NCI-H187 (cell line): Measurements from ENCODE around the gene CD177.
"Not testable (repeated sequence)": the region's sequence is repeated elsewhere in the genome, so short reads cannot be mapped to it uniquely, and the experiment has no call there.

Experiments
- DNase-seq, 2 experiments: peaks; one replicate each; lab custom pipeline; 2025; lab: John Stamatoyannopoulos, UW

CD177 gene

DNA sequence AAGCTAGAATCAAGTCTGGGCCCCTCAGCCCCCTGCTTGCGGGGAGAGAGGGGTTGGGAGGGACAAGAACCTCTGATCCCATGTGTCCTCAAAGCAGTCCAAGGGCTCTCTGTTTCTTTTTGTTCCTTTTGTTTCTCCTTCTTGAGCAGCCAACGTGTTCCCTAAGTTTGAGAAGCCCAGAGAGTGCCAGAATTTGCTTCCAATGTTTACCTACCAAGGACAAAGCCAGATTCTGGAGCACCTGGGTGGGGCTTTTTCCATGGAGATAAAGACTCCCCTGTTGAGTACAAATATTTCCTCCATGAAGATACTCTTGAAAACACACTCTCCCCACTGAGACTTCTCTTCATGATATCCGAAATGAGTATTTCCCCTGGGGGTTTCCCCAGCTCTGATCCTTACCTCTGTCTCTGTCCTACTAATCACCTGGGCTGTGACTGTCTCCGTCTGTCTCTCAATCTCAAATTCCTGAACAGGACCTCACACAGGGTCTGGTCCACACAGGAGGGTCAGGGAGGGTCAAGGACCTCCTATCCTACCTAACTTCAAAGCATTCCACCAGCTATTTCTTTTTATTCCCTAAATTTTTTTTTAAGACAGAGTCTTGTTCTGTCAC is 27.4 kb downstream of the CD177 start:
- no peak for DNase-seq

DNA sequence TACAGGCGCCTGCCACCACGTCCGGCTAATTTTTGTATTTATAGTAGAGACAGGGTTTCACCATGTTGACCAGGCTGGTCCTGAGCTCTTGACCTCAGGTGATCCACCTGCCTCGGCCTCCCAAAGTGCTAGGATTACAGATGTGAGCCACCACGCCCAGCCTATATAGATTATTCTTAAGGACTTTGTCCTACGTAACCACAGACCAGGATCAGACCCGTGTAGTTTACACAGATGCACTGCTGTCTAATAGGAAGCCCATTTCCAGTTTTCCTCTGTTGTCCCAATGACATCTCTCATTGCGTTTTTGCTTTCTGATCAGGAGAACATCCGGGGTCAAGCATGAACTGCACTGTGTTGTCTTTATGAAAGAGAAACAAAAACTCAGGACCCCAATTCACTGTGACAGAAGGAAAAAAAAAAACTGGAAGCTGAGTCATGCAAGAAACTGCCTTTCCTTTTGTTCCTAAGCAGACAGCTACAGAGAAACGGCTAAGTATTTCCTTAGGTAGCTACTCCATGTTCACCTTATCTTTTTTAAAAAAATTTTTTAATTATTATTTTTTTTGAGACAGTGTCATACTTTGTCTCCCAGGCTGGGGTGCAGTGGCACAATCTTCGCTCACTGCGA is 29.2 kb downstream of the CD177 start:
- not testable (repeated sequence) for DNase-seq

DNA sequence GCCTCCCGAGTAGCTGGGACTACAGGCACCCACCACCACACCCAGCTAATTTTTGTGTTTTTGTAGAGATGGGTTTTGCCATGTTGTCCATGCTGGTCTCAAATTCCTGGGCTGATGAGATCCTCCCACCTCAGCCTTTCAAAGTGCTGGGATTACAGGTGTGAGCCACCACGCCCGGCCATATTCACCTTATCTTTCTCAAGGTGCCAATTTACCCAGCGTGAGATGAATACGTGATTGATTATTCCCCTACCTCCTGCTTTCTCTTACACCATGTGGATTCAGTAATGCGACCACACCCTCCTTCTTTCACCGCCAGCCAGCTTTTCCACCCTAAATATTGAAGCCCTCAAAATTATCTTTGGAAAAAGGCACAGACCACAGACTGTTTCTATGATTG is 29.8 kb downstream of the CD177 start:
- DNase-seq = not testable (repeated sequence)

DNA sequence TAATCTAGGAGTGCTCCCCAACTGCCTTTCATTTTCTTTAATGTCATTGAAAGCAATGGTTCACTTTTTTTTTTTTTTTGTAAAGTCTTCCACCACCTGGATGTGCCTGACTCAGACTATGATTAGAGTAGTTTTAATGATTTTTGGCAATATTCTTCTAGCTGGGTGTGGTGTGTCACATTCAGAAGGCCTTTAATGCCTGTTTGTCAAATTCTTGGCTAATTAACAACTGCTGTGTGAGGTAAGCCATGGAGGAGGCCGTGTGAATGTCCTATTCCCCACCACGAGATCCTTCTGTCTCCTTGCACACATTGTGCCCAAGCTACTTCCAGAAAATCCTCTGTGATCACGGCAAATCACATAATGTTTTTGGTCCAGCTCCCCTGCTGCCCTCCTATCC is 30.3 kb downstream of the CD177 start:
- not testable (repeated sequence) for DNase-seq

DNA sequence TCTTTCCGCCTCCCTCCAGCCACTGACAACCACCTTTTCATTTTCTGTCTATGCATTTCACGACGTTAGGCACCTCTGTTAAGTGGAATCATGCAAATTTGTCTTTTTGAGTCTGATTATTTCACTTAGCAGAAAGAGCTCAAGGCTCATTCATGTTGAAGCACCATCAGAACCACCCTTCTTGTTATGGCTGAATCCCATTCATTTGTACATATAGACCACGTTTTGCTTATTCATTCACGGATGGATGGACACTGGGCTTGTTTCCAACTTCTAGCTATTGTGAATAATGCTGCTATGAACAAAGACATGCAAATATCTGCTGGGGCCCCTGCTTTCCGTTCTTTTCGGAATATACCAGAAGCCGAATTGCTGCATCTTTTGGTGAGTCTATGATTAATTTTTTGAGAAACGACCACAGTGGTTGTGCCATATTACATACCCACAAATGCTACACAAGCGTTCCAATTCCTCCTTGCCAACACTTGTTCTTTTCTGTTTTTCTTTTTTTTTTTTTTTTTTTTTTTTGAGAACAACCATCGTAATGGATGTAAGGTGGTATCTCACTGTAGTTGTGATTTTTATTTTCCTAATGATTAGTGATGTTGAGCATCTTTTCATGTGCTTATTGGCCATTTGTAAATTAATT is 37.5 kb downstream of the CD177 start:
- DNase-seq = peak in 1 of 2 experiments; percentile 13

DNA sequence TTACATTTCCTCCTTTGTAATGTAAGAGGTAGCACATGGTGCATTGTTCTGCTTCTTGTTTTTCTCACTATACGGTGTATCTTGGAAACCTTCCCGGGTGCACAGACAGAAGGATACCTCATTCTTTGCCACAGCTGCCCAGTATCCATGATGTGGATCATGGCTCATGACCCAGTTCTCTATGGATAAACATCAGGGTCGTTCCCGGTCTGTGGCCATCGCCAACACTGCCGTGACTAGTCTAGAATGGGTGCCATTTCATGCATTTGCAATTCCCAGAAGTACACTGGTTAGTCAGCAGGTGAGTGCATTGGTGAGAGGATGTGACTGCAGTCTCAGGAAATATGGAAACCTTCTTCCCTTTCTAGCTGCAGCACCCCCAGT is 38.1 kb downstream of the CD177 start:
- not testable (repeated sequence) for DNase-seq

DNA sequence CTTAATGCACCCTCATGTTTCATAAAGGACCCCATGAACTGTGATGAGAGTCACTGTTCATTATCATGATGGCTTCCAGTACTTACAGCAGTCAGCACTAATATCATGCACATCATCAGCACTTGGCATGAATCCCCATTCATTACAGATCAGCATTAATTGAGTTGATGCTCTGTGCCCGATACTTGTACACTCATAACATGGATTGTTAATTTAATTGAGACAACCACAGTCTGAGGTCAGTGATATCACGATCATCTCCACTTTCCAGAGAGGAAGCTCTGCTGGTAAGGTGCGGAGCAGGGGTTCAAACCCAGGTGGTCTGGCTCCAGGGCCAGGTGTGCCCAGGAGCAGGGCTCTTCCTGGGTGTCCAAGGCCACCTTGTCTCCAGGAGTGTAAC is 40.0 kb downstream of the CD177 start:
- DNase-seq = not testable (repeated sequence)

DNA sequence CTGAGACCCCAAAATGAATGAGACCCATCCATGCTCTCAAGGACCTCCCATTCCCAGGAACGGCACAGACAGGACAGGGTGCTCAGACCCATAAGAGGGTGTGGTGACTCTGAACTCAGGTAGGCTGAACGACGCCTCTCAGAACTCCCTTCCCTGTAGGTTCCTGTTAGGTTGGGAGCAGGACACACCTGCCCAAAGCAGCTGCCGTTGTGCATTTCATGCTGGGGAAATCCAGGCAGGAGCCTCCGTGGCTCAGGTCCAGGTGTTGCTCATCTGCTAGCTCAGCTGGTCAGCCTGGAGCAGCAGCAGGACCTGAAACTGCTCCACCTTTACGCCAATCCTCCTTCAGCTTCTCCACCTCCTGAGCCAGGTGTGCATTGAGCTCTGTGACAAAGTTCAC is 42.1 kb downstream of the CD177 start:
- DNase-seq = no peak

DNA sequence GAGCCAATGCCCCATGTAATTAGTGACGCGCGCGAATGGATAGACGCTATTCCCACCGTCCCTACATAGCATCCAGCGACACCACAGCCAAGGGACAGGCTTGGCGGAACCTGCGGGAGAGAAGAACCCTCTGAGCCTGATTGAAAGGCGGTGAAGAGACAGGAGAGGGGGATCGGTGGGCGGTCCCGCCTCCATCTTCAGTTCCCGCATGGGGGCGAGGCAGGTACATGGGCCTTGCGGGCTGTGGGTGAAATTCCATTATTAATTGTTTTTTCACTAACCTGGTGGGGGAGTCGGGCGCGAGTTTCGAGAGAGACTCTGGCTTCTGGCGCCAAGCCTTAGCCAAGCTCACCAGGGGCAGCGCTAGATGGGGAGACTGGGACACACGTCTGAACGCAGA is 52.8 kb downstream of the CD177 start:
- DNase-seq = no peak

DNA sequence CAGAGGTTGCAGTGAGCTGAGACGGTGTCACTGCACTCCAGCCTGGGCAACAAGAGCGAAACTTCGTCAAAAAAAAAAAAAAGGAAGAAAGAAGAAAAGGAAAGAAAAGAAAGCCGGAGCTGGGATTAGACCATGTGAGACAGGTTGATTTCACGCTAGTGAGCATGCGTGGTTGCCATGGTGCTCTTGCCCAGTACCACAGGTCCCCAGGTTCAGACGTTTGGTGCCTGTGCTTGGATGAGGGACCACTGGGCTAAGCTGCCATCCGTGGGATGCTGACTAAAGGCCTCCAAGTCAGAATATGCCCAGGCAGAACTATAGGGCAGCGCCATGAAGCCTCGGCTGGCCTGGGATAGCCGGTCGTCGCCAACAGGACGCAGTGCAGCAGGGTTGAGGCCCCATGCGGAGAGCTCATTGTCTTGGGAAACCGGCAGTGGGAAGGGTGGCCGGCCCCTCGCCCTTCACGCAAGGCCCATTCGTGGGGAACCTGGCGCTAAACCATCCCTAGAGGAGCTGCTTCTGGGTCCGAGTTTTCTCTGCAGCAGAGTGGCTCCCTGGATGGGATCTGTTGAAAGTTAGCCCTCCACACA is 54.0 kb downstream of the CD177 start:
- DNase-seq = no peak

DNA sequence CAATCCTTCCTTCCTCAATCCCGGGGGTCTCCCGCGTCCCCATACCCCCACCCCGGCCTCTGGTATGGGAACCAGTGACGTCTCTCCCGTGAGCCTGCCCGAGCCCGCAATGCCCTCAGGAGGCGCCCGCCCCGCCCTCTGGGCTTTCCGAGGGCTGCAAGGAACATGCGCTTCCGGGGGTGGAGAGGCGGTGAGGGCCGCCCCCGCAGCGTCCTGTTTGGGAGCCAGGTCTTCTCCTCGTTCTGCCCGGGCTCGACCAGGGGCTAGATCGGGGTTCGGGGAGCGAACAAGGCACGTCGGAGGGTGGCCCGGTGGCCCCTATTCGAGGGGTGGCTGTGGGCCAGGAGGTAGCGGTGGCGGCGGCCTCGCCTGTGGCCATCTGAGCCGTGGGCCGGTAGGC is 54.6 kb downstream of the CD177 start:
- DNase-seq = no peak

DNA sequence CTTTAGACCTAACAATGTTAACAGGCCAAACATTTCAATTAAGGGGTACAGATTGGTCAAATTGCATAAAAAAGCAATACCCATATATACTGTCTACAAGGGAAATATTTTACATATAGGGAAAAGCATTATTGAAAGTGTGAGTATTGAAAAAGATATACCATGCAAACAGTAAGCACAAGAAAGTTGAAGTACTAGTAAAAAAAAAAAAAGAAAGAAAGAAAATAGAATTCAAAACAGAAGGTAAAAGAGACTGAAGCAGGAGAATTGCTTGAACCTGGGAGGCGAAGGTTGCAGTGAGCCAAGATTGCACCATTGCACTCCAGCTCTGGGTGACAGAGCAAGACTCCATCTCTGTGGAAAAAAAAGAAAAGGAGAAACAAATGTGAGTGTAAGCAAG is 55.9 kb downstream of the CD177 start:
- no peak for DNase-seq

DNA sequence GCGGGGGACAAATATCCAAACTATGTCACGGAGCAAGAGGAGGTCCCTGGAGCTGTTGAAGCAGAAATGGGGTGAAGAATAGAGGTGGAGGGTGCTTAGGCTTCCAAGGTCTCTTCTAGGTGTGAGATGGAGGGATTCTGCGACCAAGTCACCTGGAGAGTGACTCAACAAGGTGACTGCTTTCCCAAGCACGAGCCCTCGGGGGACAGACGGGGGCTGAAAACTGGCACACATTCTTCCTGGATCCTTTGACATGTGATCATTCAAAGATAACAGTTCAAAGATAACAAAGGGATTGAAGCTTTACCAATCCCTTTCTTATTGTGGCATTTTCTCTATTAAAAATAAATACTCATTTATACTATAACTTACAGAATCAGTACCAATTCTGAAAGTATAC is 59.0 kb downstream of the CD177 start:
- no peak for DNase-seq
